ENCODE measurements around the gene PLEKHA8.

The PLEKHA8 gene

GRCh38 chr7:30069096-30069867, 41.1 kb downstream of the PLEKHA8 start:
- no peaks in the 10 kb centered on the region for H3K9me3 ChIP-seq (replicated peaks; ENCODE audit: low read length)
- no peaks in the 10 kb centered on the region for H3K27me3 ChIP-seq (ENCODE audit: control insufficient read depth, insufficient read depth, low read length)
- no peaks in the 10 kb centered on the region for H3K36me3 ChIP-seq (ENCODE audit: insufficient read depth, low read length)
- no peak overlapping the region for H3K9ac ChIP-seq (ENCODE audit: low read depth, low read length)
- H3K4me2 ChIP-seq (ENCODE audit: low read length), result no peak overlapping the region
- peaks cover 11% of the 10 kb centered on the region for H3K4me1 ChIP-seq (ENCODE audit: control insufficient read depth, insufficient read depth, low read length)
- H3K4me3 ChIP-seq (ENCODE audit: low read length), result no peak overlapping the region

- H3K9me3 ChIP-seq (replicated peaks; ENCODE audit: low read length), result no peaks in the 10 kb centered on the region
These were observed 41.8 kb downstream of the PLEKHA8 start for GRCh38 chr7:30070052-30070451.

GRCh38 chr7:30072735-30073134, 44.5 kb downstream of the PLEKHA8 start:
- Histone ChIP-seq H3K36me3 (ENCODE audit: insufficient read depth, low read length) (no peaks in the 10 kb centered on the region), H3K4me3 (ENCODE audit: low read length) (no peak overlapping the region), H3K4me1 (ENCODE audit: control insufficient read depth, insufficient read depth, low read length) (peaks cover 9% of the 10 kb centered on the region), H3K9ac (ENCODE audit: low read depth, low read length) (no peak overlapping the region), H3K4me2 (ENCODE audit: low read length) (no peak overlapping the region), H3K9me3 (replicated peaks; ENCODE audit: low read length) (no peaks in the 10 kb centered on the region), H3K27me3 (ENCODE audit: control insufficient read depth, insufficient read depth, low read length) (no peaks in the 10 kb centered on the region)

More at GRCh38 chr7:30070052-30070451, 41.8 kb downstream of the PLEKHA8 start:
- Histone ChIP-seq H3K4me3 (ENCODE audit: low read length) (no peak overlapping the region), H3K27me3 (ENCODE audit: control insufficient read depth, insufficient read depth, low read length) (no peaks in the 10 kb centered on the region), H3K4me1 (ENCODE audit: control insufficient read depth, insufficient read depth, low read length) (peaks cover 11% of the 10 kb centered on the region), H3K4me2 (ENCODE audit: low read length) (no peak overlapping the region), H3K36me3 (ENCODE audit: insufficient read depth, low read length) (no peaks in the 10 kb centered on the region), H3K9ac (ENCODE audit: low read depth, low read length) (no peak overlapping the region)

GRCh38 chr7:30074422-30075030, 46.3 kb downstream of the PLEKHA8 start:
- Histone ChIP-seq H3K36me3 (ENCODE audit: insufficient read depth, low read length) (no peaks in the 10 kb centered on the region), H3K27me3 (ENCODE audit: control insufficient read depth, insufficient read depth, low read length) (no peaks in the 10 kb centered on the region), H3K4me3 (ENCODE audit: low read length) (no peak overlapping the region), H3K4me1 (ENCODE audit: control insufficient read depth, insufficient read depth, low read length) (no peaks in the 10 kb centered on the region), H3K4me2 (ENCODE audit: low read length) (no peak overlapping the region), H3K9ac (ENCODE audit: low read depth, low read length) (no peak overlapping the region), H3K9me3 (replicated peaks; ENCODE audit: low read length) (no peaks in the 10 kb centered on the region)

GRCh38 chr7:30076411-30076810, 48.2 kb downstream of the PLEKHA8 start:
- Histone ChIP-seq H3K9me3 (replicated peaks; ENCODE audit: low read length) (no peaks in the 10 kb centered on the region), H3K36me3 (ENCODE audit: insufficient read depth, low read length) (peaks cover 3% of the 10 kb centered on the region), H3K27me3 (ENCODE audit: control insufficient read depth, insufficient read depth, low read length) (no peaks in the 10 kb centered on the region), H3K4me1 (ENCODE audit: control insufficient read depth, insufficient read depth, low read length) (no peaks in the 10 kb centered on the region), H3K4me3 (ENCODE audit: low read length) (no peak overlapping the region), H3K4me2 (ENCODE audit: low read length) (no peak overlapping the region), H3K9ac (ENCODE audit: low read depth, low read length) (no peak overlapping the region)

GRCh38 chr7:30078280-30078679, 50.1 kb downstream of the PLEKHA8 start:
- Histone ChIP-seq H3K4me3 (ENCODE audit: low read length) (no peak overlapping the region), H3K9ac (ENCODE audit: low read depth, low read length) (no peak overlapping the region), H3K4me2 (ENCODE audit: low read length) (no peak overlapping the region), H3K9me3 (replicated peaks; ENCODE audit: low read length) (no peaks in the 10 kb centered on the region), H3K27me3 (ENCODE audit: control insufficient read depth, insufficient read depth, low read length) (no peaks in the 10 kb centered on the region), H3K36me3 (ENCODE audit: insufficient read depth, low read length) (peaks cover 3% of the 10 kb centered on the region), H3K4me1 (ENCODE audit: control insufficient read depth, insufficient read depth, low read length) (no peaks in the 10 kb centered on the region)

GRCh38 chr7:30079880-30080279, 51.7 kb downstream of the PLEKHA8 start:
- Histone ChIP-seq H3K4me2 (ENCODE audit: low read length) (no peak overlapping the region), H3K27me3 (ENCODE audit: control insufficient read depth, insufficient read depth, low read length) (no peaks in the 10 kb centered on the region), H3K4me1 (ENCODE audit: control insufficient read depth, insufficient read depth, low read length) (no peaks in the 10 kb centered on the region), H3K36me3 (ENCODE audit: insufficient read depth, low read length) (peaks cover 3% of the 10 kb centered on the region), H3K9me3 (replicated peaks; ENCODE audit: low read length) (no peaks in the 10 kb centered on the region), H3K4me3 (ENCODE audit: low read length) (no peak overlapping the region), H3K9ac (ENCODE audit: low read depth, low read length) (no peak overlapping the region)

- H3K9me3 ChIP-seq (replicated peaks; ENCODE audit: low read length), result no peaks in the 10 kb centered on the region
- no peak overlapping the region for H3K9ac ChIP-seq (ENCODE audit: low read depth, low read length)
- H3K4me3 ChIP-seq (ENCODE audit: low read length), result no peak overlapping the region
- H3K4me2 ChIP-seq (ENCODE audit: low read length), result no peak overlapping the region
- peaks cover 3% of the 10 kb centered on the region for H3K36me3 ChIP-seq (ENCODE audit: insufficient read depth, low read length)
- no peaks in the 10 kb centered on the region for H3K27me3 ChIP-seq (ENCODE audit: control insufficient read depth, insufficient read depth, low read length)
- H3K4me1 ChIP-seq (ENCODE audit: control insufficient read depth, insufficient read depth, low read length), result no peaks in the 10 kb centered on the region
These were observed 52.6 kb downstream of the PLEKHA8 start for GRCh38 chr7:30080818-30081217.

GRCh38 chr7:30082686-30083085, 54.5 kb downstream of the PLEKHA8 start:
- Histone ChIP-seq H3K4me3 (ENCODE audit: low read length) (no peak overlapping the region), H3K36me3 (ENCODE audit: insufficient read depth, low read length) (peaks cover 3% of the 10 kb centered on the region), H3K9ac (ENCODE audit: low read depth, low read length) (no peak overlapping the region), H3K27me3 (ENCODE audit: control insufficient read depth, insufficient read depth, low read length) (no peaks in the 10 kb centered on the region), H3K9me3 (replicated peaks; ENCODE audit: low read length) (no peaks in the 10 kb centered on the region), H3K4me1 (ENCODE audit: control insufficient read depth, insufficient read depth, low read length) (no peaks in the 10 kb centered on the region), H3K4me2 (ENCODE audit: low read length) (no peak overlapping the region)

GRCh38 chr7:30083334-30083733, 55.1 kb downstream of the PLEKHA8 start:
- Histone ChIP-seq H3K9me3 (replicated peaks; ENCODE audit: low read length) (no peaks in the 10 kb centered on the region), H3K9ac (ENCODE audit: low read depth, low read length) (no peak overlapping the region), H3K4me1 (ENCODE audit: control insufficient read depth, insufficient read depth, low read length) (no peaks in the 10 kb centered on the region), H3K27me3 (ENCODE audit: control insufficient read depth, insufficient read depth, low read length) (no peaks in the 10 kb centered on the region), H3K36me3 (ENCODE audit: insufficient read depth, low read length) (peaks cover 3% of the 10 kb centered on the region), H3K4me2 (ENCODE audit: low read length) (no peak overlapping the region), H3K4me3 (ENCODE audit: low read length) (no peak overlapping the region)

- Histone ChIP-seq H3K4me2 (ENCODE audit: low read length) (no peak overlapping the region), H3K4me3 (ENCODE audit: low read length) (no peak overlapping the region), H3K4me1 (ENCODE audit: control insufficient read depth, insufficient read depth, low read length) (no peaks in the 10 kb centered on the region), H3K9me3 (replicated peaks; ENCODE audit: low read length) (no peaks in the 10 kb centered on the region), H3K27me3 (ENCODE audit: control insufficient read depth, insufficient read depth, low read length) (no peaks in the 10 kb centered on the region), H3K9ac (ENCODE audit: low read depth, low read length) (no peak overlapping the region), H3K36me3 (ENCODE audit: insufficient read depth, low read length) (peaks cover 3% of the 10 kb centered on the region)
These were observed 56.0 kb downstream of the PLEKHA8 start for GRCh38 chr7:30084212-30084611.

- H3K27me3 ChIP-seq (ENCODE audit: control insufficient read depth, insufficient read depth, low read length), result no peaks in the 10 kb centered on the region
- H3K4me3 ChIP-seq (ENCODE audit: low read length), result no peak overlapping the region
- no peaks in the 10 kb centered on the region for H3K36me3 ChIP-seq (ENCODE audit: insufficient read depth, low read length)
- H3K4me2 ChIP-seq (ENCODE audit: low read length), result no peak overlapping the region
- H3K9me3 ChIP-seq (replicated peaks; ENCODE audit: low read length), result no peaks in the 10 kb centered on the region
- no peak overlapping the region for H3K9ac ChIP-seq (ENCODE audit: low read depth, low read length)
- peaks cover 7% of the 10 kb centered on the region for H3K4me1 ChIP-seq (ENCODE audit: control insufficient read depth, insufficient read depth, low read length)
These were observed 58.3 kb downstream of the PLEKHA8 start for GRCh38 chr7:30086529-30086928.

Data from skeletal muscle satellite cell (primary cell).